ENCODE measurements around the gene HPCA. TPM values are rescaled to one million over a fixed set of nuclear protein-coding genes. Genes with fewer than 3 reads are reported as not detected.

HPCA gene
- total and polyA plus RNA-seq, 4 donors: 0.51 to 0.90 TPM; not detected in 2

- no peaks in the 10 kb centered on the region for H3K36me3 ChIP-seq (ENCODE audit: control insufficient read depth in 1 of 2, insufficient read depth in 2 of 2, low read length in 1 of 2)
- H3K27ac ChIP-seq (ENCODE audit: low read depth in 1 of 2, low read length in 2 of 2): no peak overlapping the region
- no peak overlapping the region for H3K4me3 ChIP-seq (ENCODE audit: low read length in 2 of 2)
- no peaks in the 10 kb centered on the region for H3K4me1 ChIP-seq (ENCODE audit: control insufficient read depth in 1 of 2, insufficient read depth in 2 of 2, low read length in 2 of 2)
- H3K9me3 ChIP-seq (ENCODE audit: control insufficient read depth, low read length): no peaks in the 10 kb centered on the region
- no peaks in the 10 kb centered on the region for H3K27me3 ChIP-seq (ENCODE audit: control insufficient read depth in 1 of 2, insufficient read depth in 2 of 2, low read length in 1 of 2)
- DNase-seq (peak; percentile 25 to 72), ATAC-seq (ENCODE audit: low FRiP score) (no peak)
- intact Hi-C loops (cut with DNase I): no loop called here
- WGBS, 2 donors: 79 to 81% methylated on average over 5 of the region's 5 CpGs
Measured at GRCh38 chr1:32896451-32896850, 10.2 kb downstream of the HPCA start.

DNA sequence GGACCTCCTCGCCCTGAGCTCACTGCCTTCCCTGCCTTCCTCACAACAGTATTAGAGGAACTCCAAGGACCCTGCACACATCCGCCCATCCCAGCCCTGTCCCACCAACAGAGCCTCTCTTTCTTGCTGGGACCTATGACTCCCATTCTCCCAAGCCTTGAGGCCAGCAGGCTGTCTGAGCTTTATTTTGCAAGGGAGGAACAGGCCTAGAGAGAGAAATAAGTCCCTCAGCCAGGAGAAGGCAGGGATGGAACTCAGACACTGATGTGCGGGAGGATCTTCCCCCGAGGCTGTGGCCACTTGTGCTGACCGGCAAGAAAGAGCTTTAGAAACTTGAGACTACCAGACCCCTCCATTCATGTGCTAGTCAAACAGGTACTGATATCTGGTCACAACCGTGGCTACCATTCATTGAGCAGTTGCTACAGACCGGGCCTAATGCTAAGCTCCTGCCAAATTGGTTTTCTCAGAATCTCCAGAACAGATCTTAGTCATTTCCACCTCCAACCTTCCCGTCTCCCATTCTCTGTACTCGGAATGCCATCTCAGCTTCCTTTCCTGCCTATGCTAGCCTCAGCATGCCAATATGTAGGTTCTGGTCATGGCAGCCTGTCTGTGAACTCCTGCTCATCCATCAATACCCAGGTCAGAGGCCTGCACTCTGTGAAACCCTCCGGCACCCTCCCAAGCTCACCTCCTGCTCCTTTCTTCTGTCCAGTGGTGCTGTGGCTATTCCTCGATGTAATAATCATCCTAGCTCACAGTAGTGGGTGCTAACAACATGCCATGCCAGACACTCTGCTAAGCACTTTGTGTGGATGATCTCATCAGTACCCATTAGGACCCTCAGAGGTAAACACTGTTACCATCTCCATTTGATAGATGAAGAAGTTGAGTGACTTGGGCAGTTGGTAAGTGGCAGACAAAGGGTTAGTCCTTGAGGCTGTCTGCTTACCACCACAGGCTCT, 11.1 kb downstream of the HPCA start:
- Histone ChIP-seq H3K4me1 (ENCODE audit: control insufficient read depth in 1 of 2, insufficient read depth in 2 of 2, low read length in 2 of 2) (no peaks in the 10 kb centered on the region), H3K36me3 (ENCODE audit: control insufficient read depth in 1 of 2, insufficient read depth in 2 of 2, low read length in 1 of 2) (no peaks in the 10 kb centered on the region), H3K27me3 (ENCODE audit: control insufficient read depth in 1 of 2, insufficient read depth in 2 of 2, low read length in 1 of 2) (no peaks in the 10 kb centered on the region), H3K4me3 (ENCODE audit: low read length in 2 of 2) (no peak overlapping the region), H3K9me3 (ENCODE audit: control insufficient read depth, low read length) (no peaks in the 10 kb centered on the region), H3K27ac (ENCODE audit: low read depth in 1 of 2, low read length in 2 of 2) (no peak overlapping the region)
- no peak for ATAC-seq (ENCODE audit: low FRiP score)
- 82 to 86% methylated on average over 11 of the region's 11 CpGs for WGBS, 2 donors
- intact Hi-C loops (cut with DNase I): no loop called here
- peak; percentile 12 to 34 for DNase-seq

GRCh38 chr1:32898056-32898455, 11.8 kb downstream of the HPCA start:
- Histone ChIP-seq H3K27me3 (ENCODE audit: control insufficient read depth in 1 of 2, insufficient read depth in 2 of 2, low read length in 1 of 2) (no peaks in the 10 kb centered on the region), H3K4me1 (ENCODE audit: control insufficient read depth in 1 of 2, insufficient read depth in 2 of 2, low read length in 2 of 2) (no peaks in the 10 kb centered on the region), H3K36me3 (ENCODE audit: control insufficient read depth in 1 of 2, insufficient read depth in 2 of 2, low read length in 1 of 2) (no peaks in the 10 kb centered on the region), H3K9me3 (ENCODE audit: control insufficient read depth, low read length) (no peaks in the 10 kb centered on the region), H3K4me3 (ENCODE audit: low read length in 2 of 2) (no peak overlapping the region), H3K27ac (ENCODE audit: low read depth in 1 of 2, low read length in 2 of 2) (no peak overlapping the region)
- WGBS, 2 donors: 91 to 94% methylated on average over 9 of the region's 9 CpGs
- intact Hi-C loops (cut with DNase I): no loop called here
- DNase-seq (peak; percentile 36 to 70), ATAC-seq (ENCODE audit: low FRiP score) (no peak)

DNA sequence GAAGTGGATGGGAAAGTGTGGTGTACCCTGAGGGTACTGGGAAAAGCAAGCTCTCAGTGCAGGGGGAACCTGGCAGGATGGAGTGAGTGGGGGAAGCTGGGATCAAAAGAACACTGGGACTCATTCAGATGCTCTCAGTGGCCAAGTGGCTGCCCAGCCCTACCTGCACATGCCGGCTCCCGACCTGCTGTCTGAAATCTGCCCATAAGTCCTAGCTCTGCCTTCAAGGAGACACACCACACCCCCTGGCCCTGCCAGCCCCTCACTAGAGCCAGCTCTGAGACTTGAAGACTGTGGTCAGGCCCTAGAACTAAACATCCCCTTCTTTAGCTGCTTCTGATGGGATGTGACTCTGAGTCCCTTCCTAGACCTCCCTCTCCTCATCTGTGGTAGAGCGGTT, 12.7 kb downstream of the HPCA start:
- H3K27me3 ChIP-seq (ENCODE audit: control insufficient read depth in 1 of 2, insufficient read depth in 2 of 2, low read length in 1 of 2): no peaks in the 10 kb centered on the region
- peak; percentile 9 to 30 for DNase-seq
- no peaks in the 10 kb centered on the region for H3K9me3 ChIP-seq (ENCODE audit: control insufficient read depth, low read length)
- WGBS, 2 donors: 92 to 97% methylated on average over 3 of the region's 3 CpGs
- no peak for ATAC-seq (ENCODE audit: low FRiP score)
- no peaks in the 10 kb centered on the region for H3K4me1 ChIP-seq (ENCODE audit: control insufficient read depth in 1 of 2, insufficient read depth in 2 of 2, low read length in 2 of 2)
- intact Hi-C loops (cut with DNase I): no loop called here
- H3K27ac ChIP-seq (ENCODE audit: low read depth in 1 of 2, low read length in 2 of 2): no peak overlapping the region
- no peaks in the 10 kb centered on the region for H3K36me3 ChIP-seq (ENCODE audit: control insufficient read depth in 1 of 2, insufficient read depth in 2 of 2, low read length in 1 of 2)
- H3K4me3 ChIP-seq (ENCODE audit: low read length in 2 of 2): no peak overlapping the region

DNA sequence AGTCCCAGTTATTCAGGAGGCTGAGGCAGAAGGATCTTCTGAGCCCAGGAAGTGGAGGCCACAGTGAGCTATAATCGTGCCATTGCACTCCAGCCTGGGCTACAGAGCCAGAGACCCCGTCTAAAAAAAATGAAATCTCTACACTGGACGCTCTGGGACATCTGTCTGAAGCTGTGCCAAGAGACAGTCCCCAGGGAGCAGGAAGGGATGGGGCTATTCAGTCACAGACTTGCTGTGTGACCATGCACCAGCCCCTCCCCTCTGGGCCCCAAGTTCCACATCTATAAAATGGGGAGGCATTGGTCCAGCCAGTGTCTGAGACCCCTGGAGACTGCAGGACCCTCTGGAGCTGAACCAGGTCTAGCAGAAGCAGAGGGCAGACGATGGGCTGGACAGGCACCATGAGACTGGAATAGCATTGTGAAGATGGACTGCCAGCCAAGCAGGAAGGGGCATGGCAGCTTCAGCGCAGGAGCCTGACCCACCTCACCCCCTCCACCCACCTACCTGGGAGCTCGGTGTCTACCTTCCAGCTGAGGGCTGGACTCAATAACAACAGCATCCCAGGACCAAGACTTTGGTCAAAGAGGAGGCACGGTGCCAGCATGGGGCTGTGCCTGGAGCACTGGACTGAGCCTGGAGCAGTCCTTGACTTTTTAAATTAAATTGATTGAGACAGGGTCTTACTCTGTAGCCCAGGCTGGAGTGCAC, 13.4 kb downstream of the HPCA start:
- H3K27me3 ChIP-seq (ENCODE audit: control insufficient read depth in 1 of 2, insufficient read depth in 2 of 2, low read length in 1 of 2): no peaks in the 10 kb centered on the region
- intact Hi-C loops (cut with DNase I): no loop called here
- H3K4me3 ChIP-seq (ENCODE audit: low read length in 2 of 2): no peak overlapping the region
- H3K27ac ChIP-seq (ENCODE audit: low read depth in 1 of 2, low read length in 2 of 2): no peak overlapping the region
- no peaks in the 10 kb centered on the region for H3K4me1 ChIP-seq (ENCODE audit: control insufficient read depth in 1 of 2, insufficient read depth in 2 of 2, low read length in 2 of 2)
- ATAC-seq (ENCODE audit: low FRiP score): no peak
- no peaks in the 10 kb centered on the region for H3K9me3 ChIP-seq (ENCODE audit: control insufficient read depth, low read length)
- 66 to 68% methylated on average over 7 of the region's 7 CpGs for WGBS, 2 donors
- no peaks in the 10 kb centered on the region for H3K36me3 ChIP-seq (ENCODE audit: control insufficient read depth in 1 of 2, insufficient read depth in 2 of 2, low read length in 1 of 2)
- peak; percentile 37 to 55 for DNase-seq

- Histone ChIP-seq H3K27me3 (ENCODE audit: control insufficient read depth in 1 of 2, insufficient read depth in 2 of 2, low read length in 1 of 2) (no peaks in the 10 kb centered on the region), H3K9me3 (ENCODE audit: control insufficient read depth, low read length) (no peaks in the 10 kb centered on the region), H3K36me3 (ENCODE audit: control insufficient read depth in 1 of 2, insufficient read depth in 2 of 2, low read length in 1 of 2) (no peaks in the 10 kb centered on the region), H3K27ac (ENCODE audit: low read depth in 1 of 2, low read length in 2 of 2) (no peak overlapping the region), H3K4me1 (ENCODE audit: control insufficient read depth in 1 of 2, insufficient read depth in 2 of 2, low read length in 2 of 2) (no peaks in the 10 kb centered on the region), H3K4me3 (ENCODE audit: low read length in 2 of 2) (peak overlapping the region in 1 of 2 donors; percentile 58)
- DNase-seq: peak; percentile 43 to 75
- peak; percentile 29 for ATAC-seq (ENCODE audit: low FRiP score)
- intact Hi-C loops (cut with DNase I): no loop called here
- 29 to 32% methylated on average over 22 of the region's 22 CpGs for whole genome bisulfite sequencing, 2 donors
Measured at GRCh38 chr1:32900371-32900955, 14.2 kb downstream of the HPCA start.

GRCh38 chr1:32900956-32901822, 14.9 kb downstream of the HPCA start, which contains the start of gene TMEM54:
TMEM54 (minus strand) TSS chr1:32901389; CDS start chr1:32901238, 151 bp downstream.
- no peaks in the 10 kb centered on the region for H3K9me3 ChIP-seq (ENCODE audit: control insufficient read depth, low read length)

More at GRCh38 chr1:32900956-32901822, 14.9 kb downstream of the HPCA start, which contains the start of gene TMEM54:
- no peaks in the 10 kb centered on the region for H3K4me1 ChIP-seq (ENCODE audit: control insufficient read depth in 1 of 2, insufficient read depth in 2 of 2, low read length in 2 of 2)
- no peak within 1 kb of the TSS for H3K27ac ChIP-seq (ENCODE audit: low read depth in 1 of 2, low read length in 2 of 2)
- H3K36me3 ChIP-seq (ENCODE audit: control insufficient read depth in 1 of 2, insufficient read depth in 2 of 2, low read length in 1 of 2): no peaks in the 10 kb centered on the region
- WGBS, 2 donors: 1 to 3% methylated on average over 35 to 92 of the region's 92 CpGs
- intact Hi-C loops (cut with DNase I): no loop called here
- peak within 1 kb of the TSS; percentile 58 to 66 for H3K4me3 ChIP-seq (ENCODE audit: low read length in 2 of 2)
- ATAC-seq (ENCODE audit: low FRiP score) (peak; percentile 76), DNase-seq (peak; percentile 73 to 87)
- H3K27me3 ChIP-seq (ENCODE audit: control insufficient read depth in 1 of 2, insufficient read depth in 2 of 2, low read length in 1 of 2): no peaks in the 10 kb centered on the region
